Neuronal stem cell (in vitro differentiated cells): ENCODE data around the gene PHKB.

Experiments
- DNase-seq: peaks from one replicate; pipeline ENCODE4 v3.0.0-alpha.2; 2013; ENCODE audit warnings: low spot score
- H2AFZ ChIP-seq: one replicate; pipeline ENCODE4 v1.6.1; 2013; ENCODE audit warnings: mild to moderate bottlenecking, low read length, inconsistent platforms
- H2AK5ac ChIP-seq: 2 replicates; pipeline ENCODE4 v1.6.1; 2013; ENCODE audit warnings: low read depth, mild to moderate bottlenecking, inconsistent platforms, low read length, moderate library complexity, mixed read lengths
- H2BK120ac ChIP-seq: 2 replicates; pipeline ENCODE4 v1.6.1; 2013; ENCODE audit warnings: low read depth, mild to moderate bottlenecking, inconsistent platforms, low read length, moderate library complexity, mixed read lengths
- H2BK12ac ChIP-seq: one replicate; pipeline ENCODE4 v1.6.1; 2013; ENCODE audit warnings: low read length, inconsistent platforms
- H2BK15ac ChIP-seq: 2 replicates; pipeline ENCODE4 v1.6.1; 2013; ENCODE audit warnings: mild to moderate bottlenecking, low read length, inconsistent platforms, mixed read lengths
- H2BK5ac ChIP-seq: one replicate; pipeline ENCODE4 v1.6.1; 2013; ENCODE audit warnings: inconsistent platforms, mild to moderate bottlenecking, low read length, moderate library complexity
- H3K14ac ChIP-seq: one replicate; pipeline ENCODE4 v1.6.1; 2013; ENCODE audit warnings: low read length, inconsistent platforms
- H3K18ac ChIP-seq: 2 replicates; pipeline ENCODE4 v1.6.1; 2013; ENCODE audit warnings: low read length, inconsistent platforms
- H3K23ac ChIP-seq: 2 replicates; pipeline ENCODE4 v1.6.1; 2013; ENCODE audit warnings: low read depth, mild to moderate bottlenecking, mixed read lengths, low read length, inconsistent platforms; ENCODE audit not compliant: poor library complexity
- H3K27ac ChIP-seq: replicated peaks from 3 replicates; pipeline ENCODE4 v1.5.1; 2013; ENCODE audit warnings: low read length, inconsistent platforms
- H3K27me3 ChIP-seq, 3 experiments: 2 replicates each; pipeline ENCODE4 v1.6.1; 2013; ENCODE audit warnings: low read length in 3 of 3, mild to moderate bottlenecking in 2 of 3, inconsistent platforms in 1 of 3, low read depth in 1 of 3, mixed read lengths in 1 of 3, moderate library complexity in 1 of 3; ENCODE audit not compliant: control insufficient read depth in 3 of 3, insufficient read depth in 3 of 3
- H3K36me3 ChIP-seq, 2 donors: replicated peaks in 1 of 2; 2 replicates each; pipeline ENCODE4 v1.6.1; 2013; ENCODE audit warnings: low read length in 2 of 2; ENCODE audit not compliant: control insufficient read depth in 2 of 2, insufficient read depth in 2 of 2
- H3K4ac ChIP-seq: 2 replicates; pipeline ENCODE4 v1.6.1; 2013; ENCODE audit warnings: inconsistent platforms, mild to moderate bottlenecking, low read length, moderate library complexity
- H3K4me1 ChIP-seq, 2 donors: 1 replicate in 1 of 2; 2 replicates in 1 of 2; pipeline ENCODE4 v1.6.1; 2013; ENCODE audit warnings: low read length in 2 of 2, low read depth in 1 of 2; ENCODE audit not compliant: control insufficient read depth in 2 of 2, insufficient read depth in 1 of 2
- H3K4me2 ChIP-seq: one replicate; pipeline ENCODE4 v1.6.1; 2013; ENCODE audit warnings: mild to moderate bottlenecking, low read length, inconsistent platforms; ENCODE audit not compliant: insufficient read depth, poor library complexity, severe bottlenecking
- H3K4me3 ChIP-seq, 2 donors: 2 replicates each; pipeline ENCODE4 v1.5.1; 2013; ENCODE audit warnings: low read length in 2 of 2, mild to moderate bottlenecking in 2 of 2, inconsistent platforms in 1 of 2, moderate library complexity in 1 of 2
- H3K79me1 ChIP-seq: one replicate; pipeline ENCODE4 v1.6.1; 2013; ENCODE audit warnings: low read depth, mild to moderate bottlenecking, inconsistent platforms, low read length, moderate library complexity
- H3K9ac ChIP-seq: one replicate; pipeline ENCODE4 v1.6.1; 2013; ENCODE audit warnings: mild to moderate bottlenecking, low read depth, low read length, inconsistent platforms; ENCODE audit not compliant: poor library complexity
- H3K9me3 ChIP-seq, 2 donors: replicated peaks in 1 of 2; 2 replicates each; pipeline versions ENCODE3 to v1.6.1; 2013; ENCODE audit warnings: low read length in 2 of 2, mild to moderate bottlenecking in 2 of 2, inconsistent platforms in 1 of 2, low read depth in 1 of 2, mixed read lengths in 1 of 2, moderate library complexity in 1 of 2; ENCODE audit not compliant: control insufficient read depth in 2 of 2, insufficient read depth in 1 of 2
- H4K8ac ChIP-seq: one replicate; pipeline ENCODE4 v1.6.1; 2013; ENCODE audit warnings: low read depth, mild to moderate bottlenecking, inconsistent platforms, low read length, moderate library complexity
- H4K91ac ChIP-seq: one replicate; pipeline ENCODE4 v1.6.1; 2013; ENCODE audit warnings: low read length, low read depth, mild to moderate bottlenecking, inconsistent platforms; ENCODE audit not compliant: poor library complexity
- WGBS, 2 donors: extraction: QIAGEN DNeasy Blood & Tissue Kit; methylation state at CpG; one replicate each; pipeline ENCODE4 v1.1.7; 2013; ENCODE audit warnings: missing lambda C conversion rate in 2 of 2, mixed read lengths in 1 of 2; ENCODE audit not compliant: insufficient read length in 2 of 2, insufficient replicate concordance in 1 of 2; ENCODE audit errors: extremely low coverage in 2 of 2; 5-methylcytosine and 5-hydroxymethylcytosine counted together

Gene PHKB

GRCh38 chr16:47488051-47488450 lies 26.9 kb downstream of the PHKB start:
- no peak overlapping the region for H2BK12ac ChIP-seq
- H3K27ac ChIP-seq: no peak overlapping the region
- no peak overlapping the region for H3K4me3 ChIP-seq
- no peaks in the 10 kb centered on the region for H3K27me3 ChIP-seq
- H3K4me1 ChIP-seq: peaks cover 0 to 4% of the 10 kb centered on the region in 2 donors
- no peak overlapping the region for H3K4me2 ChIP-seq
- H3K9me3 ChIP-seq: peaks cover 4 to 40% of the 10 kb centered on the region in 2 donors
- H3K9ac ChIP-seq: no peak overlapping the region
- no peak overlapping the region for H2AFZ ChIP-seq
- H2BK15ac ChIP-seq: no peak overlapping the region
- H4K91ac ChIP-seq: no peak overlapping the region
- H2AK5ac ChIP-seq: no peak overlapping the region
- no CpG with 5 or more reads among the region's 3 CpGs for WGBS, 2 donors
- no peak overlapping the region for H4K8ac ChIP-seq
- H3K14ac ChIP-seq: no peak overlapping the region
- H3K4ac ChIP-seq: no peak overlapping the region
- no peak overlapping the region for H2BK120ac ChIP-seq
- H3K18ac ChIP-seq: no peak overlapping the region
- no peak overlapping the region for H3K23ac ChIP-seq
- no peak overlapping the region for H2BK5ac ChIP-seq
- H3K36me3 ChIP-seq: peaks cover 0 to 3% of the 10 kb centered on the region in 2 donors
- peaks cover 2% of the 10 kb centered on the region for H3K79me1 ChIP-seq
- no peak for DNase-seq

- Histone ChIP-seq H3K18ac (no peak overlapping the region), H3K4me3 (no peak overlapping the region), H3K27ac (no peak overlapping the region), H3K23ac (no peak overlapping the region), H3K9ac (no peak overlapping the region), H3K14ac (no peak overlapping the region), H3K9me3 (peaks cover 4 to 40% of the 10 kb centered on the region in 2 donors), H3K36me3 (peaks cover 0 to 3% of the 10 kb centered on the region in 2 donors), H2AFZ (no peak overlapping the region), H3K4me1 (peaks cover 0 to 4% of the 10 kb centered on the region in 2 donors), H4K91ac (no peak overlapping the region), H2BK15ac (no peak overlapping the region), H2BK12ac (no peak overlapping the region), H3K4me2 (no peak overlapping the region), H3K4ac (no peak overlapping the region), H4K8ac (no peak overlapping the region), H3K79me1 (peaks cover 2% of the 10 kb centered on the region), H2BK5ac (no peak overlapping the region), H2AK5ac (no peak overlapping the region), H2BK120ac (no peak overlapping the region), H3K27me3 (no peaks in the 10 kb centered on the region)
- DNase-seq: no peak
These were observed 29.3 kb downstream of the PHKB start for GRCh38 chr16:47490471-47490870.

- peaks cover 0 to 3% of the 10 kb centered on the region in 2 donors for H3K36me3 ChIP-seq
- no peak overlapping the region for H2AK5ac ChIP-seq
- no peak overlapping the region for H3K18ac ChIP-seq
- no peak overlapping the region for H3K4me3 ChIP-seq
- no peak overlapping the region for H2BK120ac ChIP-seq
- H2BK12ac ChIP-seq: no peak overlapping the region
- H2BK5ac ChIP-seq: no peak overlapping the region
- H4K91ac ChIP-seq: no peak overlapping the region
- no peak overlapping the region for H3K9ac ChIP-seq
- no peak for DNase-seq
- H3K14ac ChIP-seq: no peak overlapping the region
- no peak overlapping the region for H2AFZ ChIP-seq
- H3K79me1 ChIP-seq: peaks cover 2% of the 10 kb centered on the region
- no peak overlapping the region for H3K4me2 ChIP-seq
- no peak overlapping the region for H4K8ac ChIP-seq
- no peak overlapping the region for H3K4ac ChIP-seq
- H3K9me3 ChIP-seq: peaks cover 4 to 40% of the 10 kb centered on the region in 2 donors
- no CpG with 5 or more reads among the region's 1 CpG for WGBS, 2 donors
- H3K27me3 ChIP-seq: no peaks in the 10 kb centered on the region
- peaks cover 0 to 4% of the 10 kb centered on the region in 2 donors for H3K4me1 ChIP-seq
- no peak overlapping the region for H3K27ac ChIP-seq
- H2BK15ac ChIP-seq: no peak overlapping the region
- no peak overlapping the region for H3K23ac ChIP-seq
These were observed 30.9 kb downstream of the PHKB start for GRCh38 chr16:47492036-47492427.

- no peak overlapping the region for H3K14ac ChIP-seq
- H2AFZ ChIP-seq: no peak overlapping the region
- DNase-seq: no peak
- no peak overlapping the region for H2BK120ac ChIP-seq
- no peak overlapping the region for H3K9ac ChIP-seq
- no peak overlapping the region for H2BK5ac ChIP-seq
- no peak overlapping the region for H3K4me2 ChIP-seq
- no peak overlapping the region for H4K91ac ChIP-seq
- H4K8ac ChIP-seq: no peak overlapping the region
- no peak overlapping the region for H3K18ac ChIP-seq
- H3K4me3 ChIP-seq: no peak overlapping the region
- H3K4me1 ChIP-seq: peaks cover 0 to 4% of the 10 kb centered on the region in 2 donors
- no peak overlapping the region for H3K23ac ChIP-seq
- no peaks in the 10 kb centered on the region for H3K79me1 ChIP-seq
- H3K36me3 ChIP-seq: peaks cover under 1 to 3% of the 10 kb centered on the region in 2 donors
- no CpG with 5 or more reads among the region's 10 CpGs for WGBS, 2 donors
- peaks cover 4 to 38% of the 10 kb centered on the region in 2 donors for H3K9me3 ChIP-seq
- no peaks in the 10 kb centered on the region for H3K27me3 ChIP-seq
- no peak overlapping the region for H3K27ac ChIP-seq
- H2BK12ac ChIP-seq: no peak overlapping the region
- H2AK5ac ChIP-seq: no peak overlapping the region
- no peak overlapping the region for H2BK15ac ChIP-seq
- H3K4ac ChIP-seq: no peak overlapping the region
These were observed 31.6 kb downstream of the PHKB start for GRCh38 chr16:47492428-47493377.
